K562 (cell line): Measurements from ENCODE around the gene UBASH3B. TPM values are rescaled to one million over a fixed set of nuclear protein-coding genes. Genes with fewer than 3 reads are reported as not detected.

Source experiments
- ATAC-seq: fragments of 200-7000 bp; cut with Tn5 transposase; 3 replicates; pipeline ENCODE4 v1.9.1; 2020; ENCODE audit warnings: moderate library complexity
- BruUV-seq: library from RNA; stranded (reverse); fragments of 400-500 nt; replicated peaks from 2 replicates; lab custom pipeline; 2021; lab: Mats Ljungman, UMichigan
- CTCF ChIA-PET: fragments of 300-600 bp; formaldehyde crosslinking; extraction: SDS; loops from one replicate; lab custom pipeline; 2021; ENCODE audit warnings: low intra/inter-chr PET ratio; lab: Yijun Ruan, JAX
- POLR2A ChIA-PET: fragments of 300-600, 350-650 bp; sonication (Branson Sonifier 250); formaldehyde crosslinking; extraction: SDS; loops from one replicate; lab custom pipeline; 2021; ENCODE audit warnings: antibody characterized with exemption, inconsistent platforms; lab: Yijun Ruan, JAX
- DNase-seq, 4 experiments: peaks; one replicate each; pipeline versions ENCODE4 v3.0.0 to v3.0.0-alpha.2; 2011 to 2018; ENCODE audit warnings: low spot score in 3 of 4, mixed read lengths in 3 of 4; ENCODE audit errors: extremely low read depth in 1 of 4
- FAIRE-seq: peaks from 2 replicates; lab custom pipeline; 2011; peaks lifted over from hg19 to GRCh38; lab: Jason Lieb, UNC
- H2AFZ ChIP-seq: 2 replicates; pipeline ENCODE4 v1.6.0; 2011; ENCODE audit warnings: low read depth, low read length, control low read depth, inconsistent platforms
- H3K27ac ChIP-seq: fragments of 200-600 bp; 3 replicates; pipeline ENCODE4 v1.8.0; 2011; ENCODE audit warnings: low read depth, mild to moderate bottlenecking, control low read depth, inconsistent platforms, low read length, moderate library complexity, mixed read lengths; ENCODE audit errors: extremely low read depth
- H3K27me3 ChIP-seq, 2 experiments: fragments of 300-600 bp in 1 of 2; 2 replicates in 1 of 2; 3 replicates in 1 of 2; pipeline versions ENCODE4 v1.6.0 to v1.8.0; 2011; ENCODE audit warnings: inconsistent platforms in 2 of 2, low read length in 2 of 2, mild to moderate bottlenecking in 1 of 2, mixed read lengths in 1 of 2, moderate library complexity in 1 of 2; ENCODE audit not compliant: control insufficient read depth in 2 of 2, insufficient read depth in 2 of 2
- H3K36me3 ChIP-seq: fragments of 300-600 bp; 3 replicates; pipeline ENCODE4 v1.8.0; 2011; ENCODE audit warnings: mild to moderate bottlenecking, low read length, inconsistent platforms; ENCODE audit not compliant: control insufficient read depth, insufficient read depth
- H3K4me1 ChIP-seq, 2 experiments: fragments of 200-600 bp in 1 of 2; replicated peaks in 1 of 2; 2 replicates in 1 of 2; 3 replicates in 1 of 2; pipeline versions ENCODE4 v1.5.1 to v1.8.0; 2011; ENCODE audit warnings: inconsistent platforms in 2 of 2, low read length in 2 of 2, mild to moderate bottlenecking in 1 of 2, mixed read lengths in 1 of 2, moderate library complexity in 1 of 2; ENCODE audit not compliant: control insufficient read depth in 2 of 2, insufficient read depth in 2 of 2
- H3K4me2 ChIP-seq: 2 replicates; pipeline ENCODE4 v1.6.1; 2011; ENCODE audit warnings: low read length, control low read depth, inconsistent platforms, mixed read lengths; ENCODE audit not compliant: insufficient read depth
- H3K4me3 ChIP-seq: fragments of 200-600 bp; sonication (generic), shearing (Covaris generic); 2 replicates; pipeline ENCODE4 v1.5.1; 2016; ENCODE audit warnings: control low read depth, inconsistent platforms
- H3K79me2 ChIP-seq: fragments of 200-600 bp; 3 replicates; pipeline ENCODE4 v1.8.0; 2011; ENCODE audit warnings: low read length, inconsistent platforms; ENCODE audit not compliant: control insufficient read depth, insufficient read depth
- H3K9ac ChIP-seq, 2 experiments: 2 replicates each; pipeline versions ENCODE4 v1.6.0 to v1.6.1; 2011; ENCODE audit warnings: low read depth in 2 of 2, low read length in 2 of 2, control low read depth in 1 of 2, inconsistent platforms in 1 of 2, mild to moderate bottlenecking in 1 of 2, mixed read lengths in 1 of 2; ENCODE audit not compliant: insufficient read depth in 1 of 2
- H3K9me1 ChIP-seq: one replicate; pipeline ENCODE4 v1.6.0; 2011; ENCODE audit warnings: inconsistent platforms, mild to moderate bottlenecking, low read length, moderate library complexity; ENCODE audit not compliant: control insufficient read depth, insufficient read depth
- H3K9me3 ChIP-seq: replicated peaks from 2 replicates; pipeline ENCODE4 v1.5.1; 2011; ENCODE audit warnings: low read depth, low read length, inconsistent platforms; ENCODE audit not compliant: control insufficient read depth, insufficient read depth
- H4K20me1 ChIP-seq: replicated peaks from 2 replicates; pipeline ENCODE4 v1.6.1; 2011; ENCODE audit warnings: low read length, inconsistent platforms, mixed read lengths; ENCODE audit not compliant: control insufficient read depth, insufficient read depth
- CCNT2 ChIP-seq: IDR thresholded peaks from 2 replicates; pipeline ENCODE4 v1.6.1; 2011; ENCODE audit warnings: borderline replicate concordance, low read depth, mild to moderate bottlenecking, moderate library complexity, mixed read lengths, low read length; ENCODE audit not compliant: insufficient read length; ENCODE audit errors: extremely low read depth
- CLOCK ChIP-seq: fragments of 250-450 bp; sonication (Bioruptor Pico); IDR thresholded peaks from 2 replicates; pipeline ENCODE4 v1.4.0; 2020; ENCODE audit warnings: mild to moderate bottlenecking, moderate library complexity, borderline replicate concordance
- CXXC5 ChIP-seq: fragments of 250-450 bp; sonication (Bioruptor Pico); IDR thresholded peaks from 2 replicates; pipeline ENCODE4 v1.8.0; 2022; ENCODE audit warnings: inconsistent platforms, mild to moderate bottlenecking, moderate library complexity
- DPF2 ChIP-seq: fragments of 450-650 bp; IDR thresholded peaks from 2 replicates; pipeline ENCODE4 v1.6.1; 2016
- ETV6 ChIP-seq, 3 experiments: fragments of 150-350 bp in 1 of 3; sonication (generic) in 1 of 3; formaldehyde crosslinking in 1 of 3; IDR thresholded peaks; 2 replicates each; pipeline versions ENCODE4 v1.6.1 to v1.8.0; 2014 to 2022; ENCODE audit warnings: borderline replicate concordance in 2 of 3, low read depth in 2 of 3, antibody characterized with exemption in 1 of 3, low read length in 1 of 3, mild to moderate bottlenecking in 1 of 3, missing genetic modification reagents in 1 of 3
- ID3 ChIP-seq, 2 experiments: fragments of 250-450 bp in 1 of 2; fragments of 450-650 bp in 1 of 2; sonication (Bioruptor Pico) in 1 of 2; IDR thresholded peaks; 2 replicates each; pipeline versions ENCODE4 v1.6.1 to v1.8.0; 2016 to 2021; ENCODE audit warnings: mild to moderate bottlenecking in 2 of 2, moderate library complexity in 2 of 2, missing compliant biosample characterization in 1 of 2, missing genetic modification characterization in 1 of 2
- KDM1A ChIP-seq, 2 experiments: fragments of 450-650 bp; IDR thresholded peaks; 2 replicates each; pipeline ENCODE4 v1.6.1; 2016; ENCODE audit warnings: mild to moderate bottlenecking in 2 of 2
- MAFG ChIP-seq: fragments of 450-650 bp; conservative IDR thresholded peaks from 2 replicates; pipeline ENCODE4 v1.6.1; 2016; ENCODE audit warnings: missing genetic modification characterization, missing compliant biosample characterization
- MEF2D ChIP-seq: conservative IDR thresholded peaks from 2 replicates; pipeline ENCODE4 v1.6.1; 2016; ENCODE audit warnings: low read depth, missing genetic modification characterization, missing compliant biosample characterization
- MXI1 ChIP-seq: IDR thresholded peaks from 2 replicates; pipeline ENCODE4 v1.6.1; 2011; ENCODE audit warnings: low read depth, mild to moderate bottlenecking, improper control_type of control experiment, low read length
- NUFIP1 ChIP-seq: fragments of 450-650 bp; IDR thresholded peaks from 2 replicates; pipeline ENCODE4 v1.6.1; 2018; ENCODE audit not compliant: partially characterized antibody
- RBBP5 ChIP-seq: fragments of 200-600 bp; sonication (generic); IDR thresholded peaks from 2 replicates; pipeline ENCODE4 v1.6.1; 2012; ENCODE audit warnings: borderline replicate concordance, mild to moderate bottlenecking, low read length, control low read depth, inconsistent platforms; ENCODE audit not compliant: insufficient read depth, poor library complexity, severe bottlenecking
- SNAPC5 ChIP-seq: fragments of 250-450 bp; sonication (Bioruptor Pico); IDR thresholded peaks from 2 replicates; pipeline ENCODE4 v1.8.0; 2021; ENCODE audit warnings: moderate library complexity, mild to moderate bottlenecking, inconsistent platforms
- SREBF1 ChIP-seq: fragments of 150-350 bp; IDR thresholded peaks from 2 replicates; pipeline ENCODE4 v1.6.1; 2014; ENCODE audit warnings: antibody characterized with exemption, low read depth, low read length, borderline replicate concordance
- ZBTB2 ChIP-seq: fragments of 450-650 bp; IDR thresholded peaks from 2 replicates; pipeline ENCODE4 v1.6.1; 2016; ENCODE audit warnings: antibody characterized with exemption
- ZNF140 ChIP-seq: fragments of 250-450 bp; sonication (Bioruptor Pico); IDR thresholded peaks from 2 replicates; pipeline ENCODE4 v1.8.0; 2021; ENCODE audit warnings: moderate library complexity, mild to moderate bottlenecking, inconsistent platforms
- WGBS: fragments of 100-300 bp; shearing (Covaris generic); methylation state at CpG from one replicate; pipeline ENCODE4 v1.1.6; 2016; ENCODE audit warnings: low coverage, mixed read lengths; ENCODE audit not compliant: insufficient coverage; ENCODE audit errors: missing lambda C conversion rate; 5-methylcytosine and 5-hydroxymethylcytosine counted together
- in situ Hi-C: fragments of 300-500 bp; cut with MboI; formaldehyde crosslinking; loops from 4 replicates; pipeline ENCODE4 v1.15.0; 2018; ENCODE audit warnings: inconsistent platforms, mixed read lengths
- intact Hi-C: fragments of 100-400 bp; cut with micrococcal nuclease; formaldehyde crosslinking; loops from 2 replicates; pipeline ENCODE4 v1.14.2; 2022
- polyA plus RNA-seq, 8 experiments: library from polyadenylated mRNA; depleted of rRNA in 4 of 8; stranded (reverse) in 5 of 8; unstranded in 3 of 8; fragments of >200 nt; fragmentation: Nextera tagmentation in 2 of 8; fragmentation: Illumina TruSeq in 1 of 8; extraction: Ambion mirVana in 2 of 8; extraction: Trizol in 1 of 8; gene quantifications; 2 replicates each; pipeline versions ENCODE4 v1.2.1 to v1.2.3, GENCODE V29; 2011 to 2014; ENCODE audit warnings: inconsistent platforms in 1 of 8, missing spikeins in 1 of 8
- total RNA-seq, 7 experiments: library from RNA; depleted of rRNA in 6 of 7; stranded (reverse); fragments of >200 nt in 6 of 7; fragmentation: Illumina TruSeq in 2 of 7; extraction: Trizol in 2 of 7; gene quantifications; 2 replicates each; pipeline versions ENCODE4 v1.2.1 to v1.2.3, GENCODE V29; 2011 to 2021; ENCODE audit warnings: low replicate concordance in 1 of 7

UBASH3B gene
- total and polyA plus RNA-seq, 9 of the 15 experiments (the other 6 are each of a cell fraction or from before 2014, with no cell fraction given) = 0.01 to 0.31 (median 0.08) TPM; not detected in 2

GRCh38 chr11:122733318-122733717, 77.8 kb downstream of the UBASH3B start:
- no TSS peak for BruUV-seq
- no peak overlapping the region for H2AFZ ChIP-seq
- 0% methylated on average over 4 of the region's 4 CpGs for WGBS
- intact Hi-C loops = no loop called here
- no peaks in the 10 kb centered on the region for H3K36me3 ChIP-seq
- POLR2A ChIA-PET = no interaction called here
- no peak for FAIRE-seq
- H3K9me3 ChIP-seq = no peaks in the 10 kb centered on the region
- CTCF ChIA-PET = no interaction called here
- H4K20me1 ChIP-seq = no peaks in the 10 kb centered on the region
- no peaks in the 10 kb centered on the region for H3K79me2 ChIP-seq
- H3K4me3 ChIP-seq = no peak overlapping the region
- in situ Hi-C loops = no loop called here
- ATAC-seq = no peak
- H3K27me3 ChIP-seq = peaks cover 0 to 4% of the 10 kb centered on the region in 2 experiments; a peak in 1 of 5 replicates
- no peaks in the 10 kb centered on the region for H3K4me1 ChIP-seq
- no peak for DNase-seq
- no peak overlapping the region for H3K27ac ChIP-seq
- no peak for TF ChIP-seq ID3 (CRISPR knock-in tag; IDR thresholded peaks at IDR 0.05)
- TF ChIP-seq ID3 (tag; IDR thresholded peaks at IDR 0.05) = no peak
- TF ChIP-seq NUFIP1 = no peak
- TF ChIP-seq RBBP5 = no peak
- TF ChIP-seq CCNT2 = no peak
- no peak for TF ChIP-seq CLOCK (CRISPR knock-in tag)
- no peak for TF ChIP-seq KDM1A (IDR thresholded peaks at IDR 0.05)
- no peak for TF ChIP-seq MAFG (tag)
- TF ChIP-seq ZNF140 (CRISPR knock-in tag) = no peak
- no peak for TF ChIP-seq MEF2D (tag)
- no peak for TF ChIP-seq CXXC5 (CRISPR knock-in tag)
- no peak for TF ChIP-seq ETV6 (IDR thresholded peaks at IDR 0.05; ENCODE audit: borderline replicate concordance in 1 of 2, low read depth in 2 of 2, low read length in 1 of 2)
- no peak for TF ChIP-seq ETV6 (CRISPR knock-in tag; IDR thresholded peaks at IDR 0.05; ENCODE audit: borderline replicate concordance)
- no peak for TF ChIP-seq DPF2
- TF ChIP-seq SREBF1 = no peak
- TF ChIP-seq ZBTB2 = no peak
- TF ChIP-seq SNAPC5 (CRISPR knock-in tag) = no peak
- no peak for TF ChIP-seq MXI1
- TF ChIP-seq, all 486 proteins: peak for 0
- no peak overlapping the region for H3K4me2 ChIP-seq
- H3K9ac ChIP-seq = no peak overlapping the region
- no peaks in the 10 kb centered on the region for H3K9me1 ChIP-seq
